Hematopoietic multipotent progenitor cell treated with erythropoietin and hydrocortisone succinate and interleukin-3 and kit ligand, for 6 days (in vitro differentiated cells): Measurements from ENCODE around the gene NT5DC1.
"Not testable (repeated sequence)": the region's sequence is repeated elsewhere in the genome, so short reads cannot be mapped to it uniquely, and the experiment has no call there.

ENCODE experiments used
- DNase-seq: peaks from one replicate; pipeline ENCODE4 v3.0.0-alpha.2; 2015

NT5DC1 gene

DNA sequence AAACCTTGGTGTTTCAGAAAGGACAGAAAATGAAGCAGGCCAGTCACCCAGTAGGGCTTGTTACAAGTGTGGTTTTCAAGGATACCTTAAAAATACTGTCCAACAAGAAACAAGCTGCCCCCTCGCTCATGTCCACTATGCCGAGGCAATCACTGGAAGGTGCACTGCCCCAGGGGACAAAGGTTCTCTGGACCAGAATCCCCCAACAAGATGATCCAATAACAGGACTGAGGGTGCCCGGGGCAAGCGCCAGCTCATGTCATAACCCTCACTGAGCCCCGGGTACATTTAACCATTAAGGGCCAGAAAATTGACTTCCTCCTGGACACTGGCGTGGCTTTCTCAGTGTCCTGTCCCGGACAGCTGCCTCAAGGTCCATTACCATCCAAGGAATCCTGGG is 6.6 kb upstream of the NT5DC1 start:
- no peak for DNase-seq

DNA sequence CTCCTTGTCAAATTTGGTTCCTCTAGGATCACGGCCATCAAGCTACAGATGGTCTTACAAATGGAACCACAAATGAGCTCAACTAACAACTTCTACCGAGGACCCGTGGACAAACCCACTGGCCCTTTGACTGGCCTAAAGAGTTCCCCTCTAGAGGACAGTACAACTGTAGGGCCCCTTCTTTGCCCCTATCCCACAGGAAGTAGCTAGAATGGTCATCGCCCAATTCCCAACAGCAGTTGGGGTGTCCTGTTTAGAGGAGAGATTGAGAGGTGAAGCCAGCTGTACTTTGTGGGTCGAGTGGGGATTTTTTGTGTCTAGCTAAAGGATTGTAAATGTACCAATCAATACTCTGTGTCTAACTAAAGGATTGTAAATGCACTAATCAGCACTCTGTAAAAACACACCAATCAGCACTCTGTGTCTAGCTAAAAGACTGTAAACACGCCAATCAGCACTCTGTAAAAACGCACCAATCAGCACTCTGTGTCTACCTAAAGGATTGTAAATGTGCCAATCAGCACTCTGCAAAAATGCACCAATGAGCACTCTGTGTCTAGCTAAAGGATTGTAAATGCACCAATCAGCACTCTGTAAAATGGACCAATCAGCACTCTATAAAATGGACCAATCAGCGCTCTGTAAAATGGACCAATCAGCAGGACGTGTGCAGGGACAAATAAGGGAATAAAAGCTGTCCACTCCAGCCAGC is 4.4 kb upstream of the NT5DC1 start:
- not testable (repeated sequence) for DNase-seq

DNA sequence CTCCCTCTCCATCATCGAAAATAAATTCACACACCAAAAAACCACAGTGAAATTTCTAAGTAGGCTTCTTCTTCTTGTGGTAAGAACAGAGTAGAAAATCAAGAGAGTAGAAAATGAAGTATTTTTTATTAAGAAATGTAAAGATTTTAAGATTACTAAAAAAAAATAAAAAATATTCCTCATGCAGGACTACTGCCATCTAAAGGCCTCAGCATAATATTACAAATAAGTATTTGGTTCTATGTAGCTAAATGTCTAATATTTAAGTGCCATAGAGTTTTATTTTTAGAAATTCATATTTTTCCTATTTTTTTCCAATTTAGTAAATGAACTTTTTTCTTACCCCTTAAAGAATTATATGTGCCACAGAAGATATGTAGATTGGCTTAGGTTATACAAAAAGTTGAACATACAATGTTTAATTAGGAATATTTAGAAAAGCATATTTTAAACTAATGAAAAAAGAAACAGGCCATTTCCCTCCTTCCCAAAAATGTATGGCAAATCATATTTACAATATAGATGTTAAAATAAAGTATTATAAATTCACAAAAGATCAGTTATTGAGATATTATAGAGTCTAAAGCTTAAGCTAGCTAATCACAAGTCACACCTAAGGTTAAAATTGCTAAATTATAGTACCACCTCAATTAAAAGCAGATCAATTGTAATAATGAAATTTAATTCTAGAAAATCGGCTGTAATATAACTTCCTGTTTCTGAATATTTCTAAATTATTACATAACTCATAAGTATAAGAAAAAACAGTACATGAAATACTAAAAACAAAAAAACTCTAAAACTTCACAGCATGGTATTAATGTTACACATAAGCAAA is 3.5 kb upstream of the NT5DC1 start:
- DNase-seq: peak; percentile 44

DNA sequence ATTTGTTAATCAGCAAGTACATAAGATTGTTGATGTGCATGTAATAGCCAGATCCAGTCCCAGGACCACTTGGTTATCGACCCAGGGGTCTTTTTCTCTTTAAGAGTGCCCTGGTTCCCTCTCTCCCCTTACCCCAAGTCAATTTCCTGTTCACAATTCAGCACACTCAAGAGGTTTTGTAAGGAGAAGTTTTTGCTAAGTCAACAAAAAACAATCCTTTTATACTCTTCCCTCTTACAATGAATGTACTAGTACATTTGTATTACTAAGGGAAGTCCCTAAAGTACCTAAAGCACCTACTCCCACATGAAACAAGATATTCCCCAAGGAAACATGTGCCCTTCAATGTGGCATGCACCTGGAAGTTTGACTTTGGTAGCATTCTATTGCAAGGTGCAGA is 1.6 kb upstream of the NT5DC1 start:
- DNase-seq: peak; percentile 1

DNA sequence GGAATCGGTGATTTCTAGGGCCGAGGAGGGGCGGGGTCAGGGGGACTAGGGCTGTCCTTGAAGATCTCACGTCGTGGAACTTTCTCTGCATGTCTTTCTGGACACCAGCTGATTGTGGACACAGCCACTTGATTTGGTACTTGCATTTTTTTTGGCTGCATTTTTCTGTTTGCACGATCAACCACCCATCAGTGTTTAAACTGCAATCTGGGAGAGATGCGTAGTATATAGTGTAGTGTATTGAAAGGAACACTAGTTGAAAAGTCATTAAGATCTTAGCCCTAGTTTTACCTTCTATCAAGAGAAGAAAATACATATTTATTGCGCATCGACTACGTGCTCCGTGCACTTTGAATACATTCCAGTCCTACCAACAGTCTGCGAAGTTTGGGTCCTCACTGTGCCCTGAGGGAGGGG is 657 bp downstream of the NT5DC1 start:
- DNase-seq: peak; percentile 90

DNA sequence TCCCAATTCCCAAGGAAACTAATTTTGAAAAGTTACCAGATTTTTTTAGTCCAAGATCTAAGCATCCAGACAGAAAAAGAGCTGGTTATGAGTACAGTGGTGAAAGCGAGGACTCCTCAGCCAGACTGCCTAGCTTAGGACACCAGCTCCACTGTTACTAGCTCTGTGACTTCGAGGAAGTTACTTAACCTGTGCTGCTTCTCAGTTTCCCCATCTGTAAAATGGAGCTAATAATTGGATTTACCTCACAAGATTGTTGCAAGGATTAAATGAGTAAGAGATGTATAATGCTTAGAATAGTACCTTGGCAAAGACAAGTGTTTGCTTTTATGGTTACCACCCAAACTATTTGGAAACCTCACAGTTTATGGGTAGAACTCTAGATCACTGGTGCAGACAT is 1.1 kb downstream of the NT5DC1 start:
- DNase-seq: peak; percentile 14

DNA sequence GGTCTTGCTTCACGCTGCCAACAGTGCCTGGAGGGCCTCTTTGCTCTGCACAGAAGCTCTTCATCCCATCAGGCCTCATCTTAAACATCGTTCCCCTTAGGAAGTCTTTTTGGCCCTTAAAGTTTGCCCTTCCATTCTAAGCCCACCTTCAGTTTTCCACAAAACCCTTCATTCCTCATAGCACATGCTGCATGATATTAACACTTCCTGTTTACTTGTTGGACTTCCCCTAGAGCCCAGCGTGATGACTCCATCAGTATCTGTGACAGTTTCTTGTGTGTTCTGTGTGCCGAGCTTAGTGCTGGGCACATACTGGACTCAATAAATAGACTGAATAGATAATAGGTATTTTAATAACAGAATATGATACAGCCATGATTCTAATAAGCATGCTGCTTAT is 2.2 kb downstream of the NT5DC1 start:
- DNase-seq: no peak

DNA sequence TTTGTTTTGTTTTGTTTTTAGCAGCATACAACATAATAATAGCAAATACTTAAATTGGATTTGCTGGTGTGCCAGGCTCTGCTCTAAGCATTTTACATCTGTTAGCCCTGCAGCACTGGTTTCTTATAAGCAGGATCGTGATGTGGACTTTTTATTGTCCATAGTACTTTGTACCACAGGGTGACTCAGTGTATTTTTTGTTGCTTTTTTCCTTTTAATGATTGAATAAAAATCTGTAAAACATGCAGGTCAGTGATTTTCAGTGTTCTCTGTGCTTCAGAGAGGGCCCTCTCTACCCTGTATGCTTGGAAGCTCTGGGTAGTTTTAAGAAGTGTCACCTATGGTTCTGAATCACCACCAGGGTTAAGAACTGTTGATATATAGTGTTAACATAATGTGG is 4.0 kb downstream of the NT5DC1 start:
- no peak for DNase-seq

DNA sequence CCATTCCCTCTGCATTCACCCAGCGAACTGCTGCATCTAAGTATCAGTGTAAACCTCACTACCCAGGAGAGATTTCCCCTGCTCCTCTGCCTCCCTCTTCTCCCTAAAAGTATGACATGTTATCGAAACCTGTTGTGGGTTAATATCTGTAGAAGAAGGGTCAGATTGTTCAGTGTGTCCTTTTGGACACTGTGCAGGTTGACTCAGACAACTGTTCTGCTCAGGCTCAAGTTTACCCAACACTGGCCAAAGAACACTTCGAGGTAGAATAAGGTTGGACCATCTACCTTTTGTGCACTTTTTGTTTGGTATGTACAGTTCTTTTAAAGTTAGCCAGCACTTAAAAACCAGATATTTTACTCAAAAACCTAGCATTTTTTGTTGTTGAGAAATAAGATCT is 4.6 kb downstream of the NT5DC1 start:
- DNase-seq: no peak

DNA sequence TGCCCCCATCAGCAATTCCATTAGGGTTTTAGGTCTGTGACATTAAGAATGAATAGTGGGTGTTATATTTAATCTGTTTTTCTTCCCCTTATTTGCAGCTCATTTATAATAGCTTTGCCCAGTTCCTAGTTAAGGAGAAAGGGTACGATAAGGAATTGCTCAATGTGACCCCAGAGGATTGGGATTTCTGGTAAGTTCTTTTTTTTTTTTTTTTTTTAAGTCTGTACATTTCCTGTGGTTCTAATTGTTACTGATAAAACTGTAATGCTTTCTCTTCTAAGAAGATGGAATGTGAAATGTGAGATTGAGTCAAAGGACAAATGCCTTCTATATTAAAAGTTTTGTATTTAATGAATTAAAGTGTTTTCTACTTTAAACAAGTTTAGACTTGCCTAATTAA is 5.5 kb downstream of the NT5DC1 start:
- peak; percentile 5 for DNase-seq

DNA sequence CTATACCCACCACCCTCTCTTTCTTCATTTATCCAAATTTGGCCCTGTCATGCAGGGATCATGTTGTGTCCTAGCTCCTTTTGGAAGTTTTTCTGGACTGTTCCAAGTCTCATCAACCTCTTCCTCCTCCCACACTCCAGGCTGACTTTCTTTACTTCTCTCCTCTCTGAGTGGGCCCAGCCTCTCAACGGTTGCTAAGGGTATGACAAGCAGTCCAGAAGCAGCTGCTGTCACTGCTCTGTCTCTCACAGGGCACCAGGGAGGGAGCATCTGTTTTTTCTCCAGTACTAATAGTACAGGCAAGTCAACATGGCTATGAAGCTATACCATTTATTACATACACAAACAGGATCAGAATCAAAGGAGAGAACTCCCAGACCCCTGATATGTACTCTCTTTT is 8.2 kb downstream of the NT5DC1 start:
- no peak for DNase-seq

DNA sequence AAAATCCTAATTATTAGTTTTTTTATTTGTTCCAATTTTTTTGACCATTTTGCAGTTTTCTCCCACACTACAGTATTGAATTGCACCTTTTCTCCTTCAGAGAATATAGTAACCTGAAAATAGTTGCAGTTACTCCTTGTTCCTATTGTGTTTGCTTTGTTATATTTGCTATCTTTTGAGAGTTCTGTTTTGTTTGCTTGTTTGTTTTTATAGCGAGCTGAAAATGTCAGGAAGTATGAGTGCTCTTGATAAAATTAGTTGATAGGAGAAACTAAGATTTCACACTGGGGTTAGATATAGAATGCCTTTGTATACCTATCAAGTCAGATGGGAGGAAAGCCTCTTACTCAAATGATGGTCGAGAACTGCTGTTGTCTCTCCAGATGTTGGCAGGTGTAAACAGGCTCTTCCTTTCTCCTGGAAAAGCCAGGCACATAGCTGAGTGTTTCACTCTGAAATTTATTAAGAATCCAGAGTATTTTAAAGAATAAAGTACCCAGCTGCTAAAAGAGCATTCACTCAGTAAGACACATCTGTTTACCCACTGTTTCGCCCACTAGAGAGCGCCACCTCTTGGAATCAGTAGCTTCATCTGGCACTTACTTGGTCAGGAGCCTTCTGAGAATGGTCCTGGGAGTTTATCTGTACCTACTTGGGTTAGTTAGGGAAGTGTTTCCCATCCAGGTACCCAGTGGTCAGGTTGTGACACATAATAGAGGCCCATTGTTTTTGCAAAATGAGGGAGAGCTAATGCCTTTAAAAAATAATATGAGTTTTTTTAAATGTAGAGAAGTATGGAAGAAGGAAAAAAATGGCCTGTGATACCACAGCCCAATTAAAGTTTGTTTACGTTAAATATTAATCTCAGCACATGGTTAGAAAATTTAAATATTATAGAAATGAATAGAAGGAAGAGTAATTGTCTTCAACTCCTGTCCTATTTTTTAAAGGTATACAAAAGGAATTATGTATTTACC is 11.2 kb downstream of the NT5DC1 start:
- peak; percentile 68 for DNase-seq

DNA sequence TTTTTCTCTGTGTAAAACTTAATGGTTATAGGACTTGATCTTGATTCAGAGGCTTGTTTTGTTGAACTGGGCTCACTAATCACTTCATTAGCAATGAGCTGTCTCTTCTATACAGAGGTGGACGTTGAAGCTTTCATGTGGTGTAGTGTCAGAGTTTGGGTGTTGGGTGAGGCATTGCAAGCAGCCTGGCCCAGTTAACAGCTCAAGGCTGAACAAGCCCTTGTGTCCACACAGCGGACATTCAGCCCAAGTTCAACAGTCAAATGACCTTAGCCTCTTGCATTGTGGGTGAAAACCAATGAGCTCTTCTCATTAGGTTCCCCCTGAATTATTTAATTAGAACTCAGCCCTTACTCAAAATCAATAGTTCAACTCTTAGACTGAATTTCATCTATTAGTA is 12.7 kb downstream of the NT5DC1 start:
- no peak for DNase-seq

DNA sequence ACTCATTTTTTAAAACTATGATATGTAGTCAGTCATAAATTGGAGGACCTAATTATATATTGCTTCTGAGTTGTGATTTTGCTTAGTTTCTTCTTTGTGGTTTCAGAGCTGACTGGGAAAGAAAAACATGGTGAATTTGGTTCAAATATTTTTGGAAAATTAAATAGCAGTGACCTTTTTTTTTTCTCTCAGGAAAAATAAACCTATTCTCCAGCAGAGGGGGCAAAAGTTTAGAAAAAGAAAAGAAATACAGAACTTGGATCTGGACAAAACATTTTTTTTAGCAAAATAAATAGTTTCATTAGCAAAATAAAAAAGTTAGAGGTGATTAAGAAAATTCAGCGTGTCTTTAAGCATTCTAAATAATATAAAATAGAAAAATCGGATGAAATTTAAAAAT is 15.1 kb downstream of the NT5DC1 start:
- peak; percentile 43 for DNase-seq

DNA sequence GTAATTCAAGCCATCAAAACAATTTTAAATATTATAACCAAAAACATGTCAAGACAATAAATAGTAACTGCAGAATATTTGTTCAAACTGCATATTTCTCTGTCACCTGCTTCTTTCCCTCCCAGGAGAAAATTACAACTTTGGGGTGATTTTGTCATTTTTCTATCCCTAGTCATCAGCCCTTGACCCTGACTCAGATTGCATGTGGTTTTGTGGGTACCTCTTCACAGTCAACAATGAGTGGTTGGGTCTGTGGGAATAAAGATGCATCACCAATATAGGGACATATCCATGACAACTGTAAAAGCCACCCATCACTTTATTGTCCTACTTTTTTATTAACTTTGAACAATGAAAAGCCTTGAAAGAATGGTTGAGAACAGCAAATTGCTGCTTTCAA is 18.0 kb downstream of the NT5DC1 start:
- DNase-seq: no peak

DNA sequence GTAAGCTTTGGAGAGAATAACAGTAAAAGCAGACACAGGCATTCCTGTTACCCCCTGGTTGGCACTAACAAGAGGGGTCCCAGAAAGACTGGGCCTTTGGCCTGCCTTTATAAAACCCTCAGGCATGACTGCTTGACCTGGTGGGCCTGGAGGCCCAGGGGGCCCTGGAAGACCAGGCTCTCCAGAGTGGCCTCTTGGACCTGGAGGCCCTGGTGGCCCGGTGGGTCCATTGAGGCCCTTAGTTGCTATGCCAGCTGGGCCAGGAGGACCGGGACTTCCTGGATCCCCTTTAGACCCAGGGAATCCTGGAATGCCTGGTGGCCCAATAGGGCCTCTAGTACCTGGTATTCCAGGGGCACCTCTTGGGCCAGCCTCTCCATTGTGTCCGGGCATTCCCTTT is 19.8 kb downstream of the NT5DC1 start:
- no peak for DNase-seq

DNA sequence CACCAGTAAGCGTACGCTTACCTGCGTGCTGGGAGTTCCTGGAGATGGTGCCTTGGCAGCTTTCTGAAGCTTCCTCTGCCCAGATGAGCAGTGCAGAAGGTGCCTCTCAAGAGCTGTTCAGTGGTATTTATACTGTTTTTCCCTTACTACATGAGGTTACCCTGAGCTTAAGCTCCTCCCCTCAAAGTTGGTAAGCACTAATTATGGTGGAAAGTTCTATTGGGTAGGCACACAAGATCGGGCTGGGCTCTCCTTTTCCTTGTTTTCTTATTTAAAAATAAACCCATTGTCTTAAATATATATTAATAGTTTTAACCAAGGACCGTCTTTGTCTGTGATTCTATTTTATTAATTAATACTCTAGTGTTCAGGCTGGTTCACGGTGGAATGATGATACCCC is 25.4 kb downstream of the NT5DC1 start, which contains the start of gene COL10A1:
COL10A1 (minus strand) TSS at position 101 of the 400 bp plus-strand sequence. CDS start 640 bp downstream, outside the sequence.
- DNase-seq: no peak

DNA sequence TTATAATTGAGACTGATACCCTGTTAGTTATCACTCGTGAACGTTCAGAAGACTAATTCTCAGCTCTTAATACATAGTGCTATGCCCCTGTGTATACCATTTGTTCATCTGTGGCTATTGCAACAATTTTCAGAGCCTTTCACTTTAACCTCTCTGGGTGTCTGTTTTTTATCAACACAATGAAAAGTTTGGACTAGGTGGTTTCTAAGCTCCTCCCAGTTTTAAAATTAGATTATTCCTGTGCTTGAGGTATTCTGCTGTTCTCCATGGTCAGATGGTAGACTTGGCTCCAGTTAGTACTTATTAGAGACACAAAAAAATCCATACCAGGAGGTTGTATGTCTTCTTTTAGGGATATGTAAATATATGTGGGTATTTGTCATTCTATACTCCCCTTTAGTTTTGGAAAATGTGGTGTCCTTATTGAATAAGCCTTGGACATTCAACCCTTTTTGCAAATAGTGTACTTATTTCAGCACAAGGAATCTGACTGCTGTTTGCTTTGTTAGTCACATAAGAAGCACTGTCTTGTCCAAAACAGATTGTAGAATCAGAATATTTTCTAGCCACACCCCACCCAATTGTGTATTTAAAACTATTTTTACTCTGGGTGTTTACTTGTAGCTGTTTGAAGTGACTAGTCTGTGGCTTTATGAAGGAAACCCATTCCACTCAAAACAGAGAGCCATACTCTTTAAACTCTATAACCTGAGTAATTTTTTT is 27.3 kb downstream of the NT5DC1 start:
- no peak for DNase-seq

DNA sequence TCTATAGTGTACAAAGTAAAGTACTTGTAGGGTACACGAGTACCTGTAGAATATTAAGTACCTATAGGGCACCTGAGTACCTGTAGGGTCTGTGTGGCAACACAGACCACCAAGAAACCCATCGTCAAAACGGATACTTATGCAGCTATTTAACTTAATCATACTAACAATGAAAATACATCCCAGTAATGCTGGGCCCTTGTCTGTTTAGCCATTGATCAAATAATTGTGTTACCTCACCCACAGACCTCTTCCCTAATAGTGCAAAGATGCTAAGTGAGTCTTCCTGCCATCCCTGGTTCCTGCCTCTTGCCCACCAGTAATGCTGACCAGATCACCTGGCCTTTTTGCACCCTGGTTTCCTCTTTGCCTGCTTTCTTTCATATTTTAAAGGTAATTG is 32.8 kb downstream of the NT5DC1 start:
- no peak for DNase-seq

DNA sequence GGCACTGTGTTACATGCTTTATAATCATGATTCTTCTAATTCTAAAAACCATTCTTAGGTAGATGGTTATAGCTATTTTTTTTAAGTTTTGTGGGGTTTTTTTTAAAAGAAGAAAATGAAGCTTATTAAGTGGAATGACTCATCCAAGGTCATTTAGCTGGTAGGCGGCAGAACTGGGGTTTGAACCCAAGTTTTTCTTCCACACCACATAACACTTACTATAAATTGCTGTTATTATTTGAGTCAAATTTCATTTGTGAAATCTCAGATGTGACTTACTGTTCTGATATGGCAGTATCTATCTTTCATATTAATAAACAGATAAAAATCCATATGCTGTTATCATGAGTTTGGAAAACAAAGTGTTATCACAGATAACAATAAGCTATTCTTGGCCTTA is 35.7 kb downstream of the NT5DC1 start:
- no peak for DNase-seq

DNA sequence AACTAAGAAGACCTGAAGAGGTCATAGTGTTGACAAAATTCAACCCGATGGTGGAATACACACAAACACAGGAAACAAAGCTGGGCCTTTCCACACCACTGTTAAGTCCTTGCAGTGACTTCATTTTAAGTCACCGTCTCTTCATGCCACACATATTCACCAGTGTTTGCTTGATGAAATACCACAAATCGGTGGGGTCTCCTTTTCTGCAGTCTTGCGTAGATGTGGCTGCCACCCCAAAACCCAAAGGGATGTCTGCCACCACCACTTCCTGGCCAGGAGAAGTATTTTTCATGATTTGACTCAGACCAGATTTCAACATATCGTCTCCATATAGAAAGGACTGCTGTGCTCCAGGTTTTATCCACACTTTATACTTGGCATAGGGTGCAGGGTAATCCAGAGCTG is 36.3 kb downstream of the NT5DC1 start:
- DNase-seq: no peak

DNA sequence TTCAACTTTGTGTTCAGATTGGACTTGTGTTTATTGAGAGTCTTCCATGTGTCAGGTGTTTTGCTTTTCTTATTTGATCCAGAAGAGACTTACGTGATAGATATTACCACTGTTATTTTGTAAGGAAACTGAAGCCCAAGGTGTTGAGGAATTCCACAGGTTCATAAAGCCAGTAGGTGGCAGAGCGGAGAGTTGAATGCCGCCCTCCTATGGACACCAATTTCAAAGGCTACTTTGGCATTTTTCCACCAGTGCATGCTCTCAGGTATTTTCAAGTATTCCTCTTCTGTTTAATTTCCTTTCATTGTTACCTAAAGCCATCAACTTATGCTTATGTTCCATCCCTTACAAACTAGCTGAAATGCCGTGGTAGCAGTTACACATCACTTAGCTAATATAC is 39.3 kb downstream of the NT5DC1 start:
- no peak for DNase-seq
